IPS-18a (cell line): ENCODE measurements around the gene ARHGAP22.

Experiments used
- H3K27ac ChIP-seq: one replicate; pipeline ENCODE4 v1.5.1; 2013; ENCODE audit warnings: low read length
- H3K27me3 ChIP-seq: one replicate; pipeline ENCODE4 v1.6.1; 2013; ENCODE audit warnings: mild to moderate bottlenecking, low read length; ENCODE audit not compliant: control insufficient read depth, insufficient read depth
- H3K36me3 ChIP-seq: one replicate; pipeline ENCODE4 v1.6.1; 2013; ENCODE audit warnings: low read depth, low read length; ENCODE audit not compliant: control insufficient read depth
- H3K4me1 ChIP-seq: one replicate; pipeline ENCODE4 v1.6.1; 2013; ENCODE audit warnings: low read depth, low read length; ENCODE audit not compliant: control insufficient read depth
- H3K4me3 ChIP-seq: one replicate; pipeline ENCODE4 v1.5.1; 2013; ENCODE audit warnings: low read length
- H3K9ac ChIP-seq: one replicate; pipeline ENCODE4 v1.6.1; 2013; ENCODE audit warnings: mild to moderate bottlenecking, low read length, moderate library complexity
- H3K9me3 ChIP-seq: one replicate; pipeline ENCODE4 v1.6.1; 2013; ENCODE audit warnings: low read depth, low read length; ENCODE audit not compliant: control insufficient read depth

The ARHGAP22 gene

DNA sequence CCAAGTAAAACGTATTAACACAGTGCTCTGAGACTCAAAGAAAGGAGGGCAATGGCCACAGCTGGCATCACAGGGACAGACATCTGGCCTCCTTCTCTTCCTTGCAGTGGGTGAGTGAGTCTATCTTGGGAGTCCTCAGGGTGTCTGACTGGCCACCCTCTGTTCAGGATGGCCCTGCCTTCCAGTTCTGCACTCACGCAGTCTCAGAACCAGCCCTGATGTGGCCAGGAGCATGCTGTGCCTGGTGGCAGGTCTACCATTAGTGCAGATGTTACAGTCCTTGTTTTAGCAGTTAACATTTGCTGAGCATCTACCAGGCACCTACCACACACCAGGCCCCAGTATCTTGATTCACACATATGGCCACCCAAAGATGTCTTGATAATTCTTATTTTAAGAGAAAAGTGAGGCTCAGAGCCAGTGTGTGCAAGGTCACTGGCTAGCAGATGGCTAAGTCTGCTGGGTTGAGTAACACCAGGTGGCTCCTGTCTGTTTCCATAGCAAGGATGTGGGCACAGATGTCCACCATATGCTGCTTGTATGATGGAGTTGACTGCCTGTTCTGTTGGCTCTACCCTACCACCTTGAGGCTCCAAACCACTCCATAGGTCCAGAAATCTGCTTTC is 23.2 kb upstream of the ARHGAP22 start:
- no peak overlapping the region for H3K9ac ChIP-seq
- H3K9me3 ChIP-seq: no peaks in the 10 kb centered on the region
- H3K4me3 ChIP-seq: no peak overlapping the region
- no peaks in the 10 kb centered on the region for H3K36me3 ChIP-seq
- H3K4me1 ChIP-seq: no peaks in the 10 kb centered on the region
- H3K27ac ChIP-seq: no peak overlapping the region
- H3K27me3 ChIP-seq: no peaks in the 10 kb centered on the region

GRCh38 chr10:48626986-48627731 is 22.3 kb upstream of the ARHGAP22 start:
- Histone ChIP-seq H3K36me3 (no peaks in the 10 kb centered on the region), H3K27ac (no peak overlapping the region), H3K9ac (no peak overlapping the region), H3K4me1 (no peaks in the 10 kb centered on the region), H3K27me3 (no peaks in the 10 kb centered on the region), H3K9me3 (no peaks in the 10 kb centered on the region), H3K4me3 (no peak overlapping the region)

GRCh38 chr10:48626447-48626846 is 21.6 kb upstream of the ARHGAP22 start:
- H3K4me3 ChIP-seq: no peak overlapping the region
- H3K36me3 ChIP-seq: no peaks in the 10 kb centered on the region
- no peaks in the 10 kb centered on the region for H3K9me3 ChIP-seq
- H3K27ac ChIP-seq: no peak overlapping the region
- no peak overlapping the region for H3K9ac ChIP-seq
- no peaks in the 10 kb centered on the region for H3K4me1 ChIP-seq
- H3K27me3 ChIP-seq: no peaks in the 10 kb centered on the region

DNA sequence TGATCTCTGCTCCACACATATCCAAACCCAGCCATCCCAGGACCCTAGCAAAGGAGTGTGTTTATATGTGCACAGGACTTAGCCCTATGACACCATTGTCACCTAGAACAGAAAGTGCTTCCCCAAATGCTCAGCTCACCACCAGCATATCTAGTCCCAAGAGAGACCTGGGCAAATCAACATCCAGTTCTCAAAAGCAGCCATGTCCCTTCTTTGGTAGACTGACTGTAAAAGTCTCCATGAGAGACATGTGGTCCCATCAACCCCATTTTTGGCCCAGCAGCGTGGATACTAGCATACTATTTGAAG is 20.9 kb upstream of the ARHGAP22 start:
- Histone ChIP-seq H3K4me1 (no peaks in the 10 kb centered on the region), H3K27ac (no peak overlapping the region), H3K9me3 (no peaks in the 10 kb centered on the region), H3K27me3 (no peaks in the 10 kb centered on the region), H3K4me3 (no peak overlapping the region), H3K36me3 (no peaks in the 10 kb centered on the region), H3K9ac (no peak overlapping the region)

DNA sequence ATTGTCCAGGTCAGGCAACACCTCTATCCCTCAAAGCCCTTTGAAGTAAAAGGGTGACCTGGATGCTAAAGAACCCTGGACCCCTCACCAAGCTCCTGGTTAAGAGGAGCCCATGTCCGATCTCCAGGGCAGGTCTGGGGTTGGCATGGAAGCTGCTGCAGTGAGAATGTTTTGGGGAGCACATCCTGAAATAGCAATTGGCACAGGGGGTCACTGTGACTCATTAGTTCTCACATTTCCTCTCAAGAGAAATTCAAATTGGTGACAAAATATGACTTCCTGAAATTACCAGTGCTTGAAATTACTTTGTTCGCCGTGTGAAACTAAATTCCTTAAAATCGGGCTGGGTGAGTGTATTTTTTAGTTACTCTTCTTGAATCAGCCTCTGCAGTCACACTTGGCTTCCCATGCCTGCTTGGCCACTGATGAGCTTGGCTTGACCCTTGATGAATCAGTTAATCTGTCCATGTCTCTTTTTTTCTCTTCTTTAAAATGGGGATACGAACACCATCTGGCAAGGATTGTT is 18.8 kb upstream of the ARHGAP22 start:
- Histone ChIP-seq H3K9me3 (no peaks in the 10 kb centered on the region), H3K9ac (no peak overlapping the region), H3K36me3 (no peaks in the 10 kb centered on the region), H3K27ac (no peak overlapping the region), H3K4me1 (no peaks in the 10 kb centered on the region), H3K4me3 (no peak overlapping the region), H3K27me3 (no peaks in the 10 kb centered on the region)

DNA sequence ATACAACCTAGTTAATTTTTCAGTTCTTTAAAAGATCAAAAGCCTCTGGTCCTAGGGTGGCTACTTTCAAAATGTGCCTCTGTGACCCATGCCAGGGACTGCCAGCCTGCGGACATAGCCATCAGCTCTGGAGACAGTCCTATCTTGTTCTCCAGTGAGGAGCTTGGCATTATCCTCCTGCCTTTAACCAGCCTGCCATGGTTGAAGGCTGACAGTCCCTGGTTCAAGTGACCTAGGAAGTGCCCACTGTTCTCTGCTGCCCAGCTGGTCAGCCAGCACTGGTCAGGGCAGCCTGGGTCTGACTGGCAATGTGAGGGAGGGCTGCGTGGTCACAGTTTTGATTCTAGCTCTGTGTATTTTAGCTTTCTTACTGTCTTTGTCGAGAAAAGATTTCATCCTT is 18.1 kb upstream of the ARHGAP22 start:
- Histone ChIP-seq H3K4me1 (no peaks in the 10 kb centered on the region), H3K9me3 (no peaks in the 10 kb centered on the region), H3K9ac (no peak overlapping the region), H3K27ac (no peak overlapping the region), H3K4me3 (no peak overlapping the region), H3K36me3 (no peaks in the 10 kb centered on the region), H3K27me3 (no peaks in the 10 kb centered on the region)

DNA sequence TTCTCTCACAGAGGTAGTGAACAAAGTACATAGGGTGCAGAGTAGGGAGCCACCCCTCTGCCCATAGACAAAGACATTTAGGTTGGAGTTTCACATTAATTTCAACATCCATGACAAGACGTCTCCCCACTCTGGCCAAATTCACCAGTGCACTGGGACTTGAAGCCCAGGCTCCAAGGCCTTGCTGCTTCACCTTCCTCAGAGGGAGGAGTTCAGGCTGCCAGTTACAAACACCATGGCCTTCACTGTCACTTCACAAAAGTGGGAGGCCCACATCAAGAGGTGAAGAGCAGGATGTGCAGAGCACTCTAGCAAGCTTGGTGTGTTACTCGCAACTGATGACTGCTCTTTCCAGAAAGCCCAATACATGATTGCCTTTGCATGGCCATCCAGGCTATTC is 15.8 kb upstream of the ARHGAP22 start:
- no peak overlapping the region for H3K27ac ChIP-seq
- no peak overlapping the region for H3K9ac ChIP-seq
- H3K36me3 ChIP-seq: no peaks in the 10 kb centered on the region
- no peaks in the 10 kb centered on the region for H3K27me3 ChIP-seq
- no peak overlapping the region for H3K4me3 ChIP-seq
- no peaks in the 10 kb centered on the region for H3K9me3 ChIP-seq
- no peaks in the 10 kb centered on the region for H3K4me1 ChIP-seq

DNA sequence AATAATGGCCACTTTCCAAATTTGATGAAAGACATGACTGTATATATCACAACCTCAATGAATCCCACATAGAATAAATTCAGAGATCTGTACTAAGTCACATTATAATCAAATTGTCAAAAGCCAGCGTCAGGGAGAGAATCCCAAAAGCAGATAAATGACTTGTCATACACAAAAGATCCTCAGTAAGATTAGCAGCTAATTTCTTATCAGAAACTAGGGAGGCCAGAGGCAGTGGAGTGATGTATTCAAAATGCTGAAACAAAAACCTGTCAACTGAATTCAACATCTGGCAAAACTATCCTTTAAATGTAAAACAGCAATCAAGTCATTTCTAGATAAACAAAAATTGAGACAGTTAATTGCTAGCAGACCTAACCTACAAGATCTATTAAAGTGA is 11.6 kb upstream of the ARHGAP22 start:
- H3K4me1 ChIP-seq: no peaks in the 10 kb centered on the region
- no peak overlapping the region for H3K9ac ChIP-seq
- no peak overlapping the region for H3K27ac ChIP-seq
- H3K36me3 ChIP-seq: no peaks in the 10 kb centered on the region
- no peaks in the 10 kb centered on the region for H3K9me3 ChIP-seq
- no peaks in the 10 kb centered on the region for H3K27me3 ChIP-seq
- no peak overlapping the region for H3K4me3 ChIP-seq

DNA sequence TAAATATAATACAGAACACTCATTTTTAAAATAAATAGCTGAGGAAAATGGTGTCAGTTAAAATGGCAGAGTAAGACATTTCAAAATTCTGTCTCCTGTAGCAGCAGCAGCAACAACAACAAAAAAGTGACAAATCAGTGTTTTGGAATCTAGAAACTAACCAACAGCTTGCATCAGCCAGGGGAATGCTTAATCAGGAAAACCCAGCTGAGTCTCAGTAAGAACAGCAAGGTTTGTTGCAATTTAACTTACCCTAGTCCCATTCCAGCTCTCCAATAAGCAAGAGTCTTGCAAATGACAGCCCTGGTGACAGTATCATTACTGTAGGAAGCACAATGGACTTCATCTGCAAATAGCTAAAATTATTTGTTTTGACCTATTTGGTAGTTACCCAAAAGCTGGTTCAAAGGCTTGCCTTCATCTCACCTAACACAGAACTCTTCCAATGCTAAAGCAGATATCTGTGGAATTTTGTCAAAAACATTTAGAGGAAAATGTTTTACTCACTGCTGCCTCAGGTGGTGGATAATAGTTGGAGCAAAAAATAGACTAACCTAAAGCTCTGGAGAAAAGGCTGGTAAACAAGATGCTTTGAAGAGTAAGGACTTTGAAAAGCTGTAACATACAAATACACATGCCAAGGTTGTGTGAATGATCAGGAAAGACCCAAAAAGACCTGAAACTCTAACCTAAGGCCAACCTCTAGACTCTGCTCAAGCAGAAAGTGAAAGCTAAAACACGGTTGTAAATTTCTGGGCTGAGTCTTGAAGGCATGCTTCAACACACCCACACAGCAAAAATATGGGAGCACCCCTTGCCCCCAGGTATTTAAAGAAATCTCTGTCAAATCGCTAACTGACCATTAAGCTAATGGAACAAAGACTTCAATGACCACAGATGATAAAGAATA is 9.9 kb upstream of the ARHGAP22 start:
- no peaks in the 10 kb centered on the region for H3K9me3 ChIP-seq
- H3K9ac ChIP-seq: no peak overlapping the region
- H3K4me1 ChIP-seq: no peaks in the 10 kb centered on the region
- H3K36me3 ChIP-seq: no peaks in the 10 kb centered on the region
- H3K27me3 ChIP-seq: no peaks in the 10 kb centered on the region
- H3K4me3 ChIP-seq: no peak overlapping the region
- H3K27ac ChIP-seq: no peak overlapping the region

DNA sequence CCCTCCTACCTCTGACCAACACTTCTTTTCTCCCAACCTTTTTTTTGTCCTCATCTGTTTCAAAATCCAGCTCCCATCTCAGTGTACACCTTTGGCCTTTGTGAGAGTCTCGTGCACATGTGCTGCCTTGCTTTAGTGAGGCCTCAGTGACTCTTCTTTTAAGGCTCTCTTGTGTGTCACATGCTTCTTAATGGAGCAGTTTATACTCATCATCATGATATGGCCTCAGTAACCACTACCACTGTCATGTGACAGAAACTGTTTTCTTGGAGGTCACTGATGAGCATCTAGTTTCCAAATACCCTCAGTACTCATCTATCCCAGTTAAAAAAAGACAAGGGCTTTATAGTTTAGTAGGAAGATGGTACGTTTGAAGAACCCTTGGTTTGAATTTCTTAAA is 8.1 kb upstream of the ARHGAP22 start:
- Histone ChIP-seq H3K27me3 (no peaks in the 10 kb centered on the region), H3K4me1 (peaks cover 1% of the 10 kb centered on the region), H3K27ac (no peak overlapping the region), H3K9ac (no peak overlapping the region), H3K4me3 (no peak overlapping the region), H3K36me3 (no peaks in the 10 kb centered on the region), H3K9me3 (no peaks in the 10 kb centered on the region)

GRCh38 chr10:48612236-48612943 is 7.5 kb upstream of the ARHGAP22 start:
- Histone ChIP-seq H3K27ac (no peak overlapping the region), H3K27me3 (no peaks in the 10 kb centered on the region), H3K4me3 (no peak overlapping the region), H3K9ac (no peak overlapping the region), H3K4me1 (peaks cover 6% of the 10 kb centered on the region), H3K9me3 (no peaks in the 10 kb centered on the region), H3K36me3 (no peaks in the 10 kb centered on the region)
